Activated T-cell treated with anti-CD3 and anti-CD28 coated beads, Interleukin-2, amount 50 U/mL, for 24 hours (primary cell): ENCODE results near the gene PAGR1.
A peak's percentile ranks its signal among the peaks of the same experiment; 100 is the strongest.
"Not testable (repeated sequence)": the region's sequence is repeated elsewhere in the genome, so short reads cannot be mapped to it uniquely, and the experiment has no call there.

ENCODE experiments used
- DNase-seq: peaks from one replicate; pipeline ENCODE4 v3.0.0-alpha.2; 2020
- H3K27ac Mint-ChIP-seq: 2 replicates; pipeline ENCODE4 v1.8.0; 2020; ENCODE audit warnings: mild to moderate bottlenecking, mixed read lengths
- H3K27me3 Mint-ChIP-seq: 2 replicates; pipeline ENCODE4 v1.8.0; 2020; ENCODE audit warnings: mixed read lengths
- H3K36me3 Mint-ChIP-seq: 2 replicates; pipeline ENCODE4 v1.8.0; 2020; ENCODE audit warnings: low read depth, mixed read lengths
- H3K4me1 Mint-ChIP-seq: 2 replicates; pipeline ENCODE4 v1.8.0; 2020; ENCODE audit warnings: low read depth, mixed read lengths
- H3K4me3 Mint-ChIP-seq: 2 replicates; pipeline ENCODE4 v1.8.0; 2020; ENCODE audit warnings: mild to moderate bottlenecking, moderate library complexity, mixed read lengths
- H3K9me3 Mint-ChIP-seq: 2 replicates; pipeline ENCODE4 v1.8.0; 2020; ENCODE audit warnings: mixed read lengths

The PAGR1 gene

GRCh38 chr16:29852654-29853053, 36.7 kb downstream of the PAGR1 start:
- no peaks in the 10 kb centered on the region for H3K27me3 Mint-ChIP-seq
- H3K9me3 Mint-ChIP-seq, result no peaks in the 10 kb centered on the region
- no peak overlapping the region for H3K4me3 Mint-ChIP-seq
- no peak for DNase-seq
- peaks cover 18% of the 10 kb centered on the region for H3K36me3 Mint-ChIP-seq
- no peak overlapping the region for H3K27ac Mint-ChIP-seq
- H3K4me1 Mint-ChIP-seq, result peaks cover 7% of the 10 kb centered on the region

- peaks cover 3% of the 10 kb centered on the region for H3K4me1 Mint-ChIP-seq
- no peaks in the 10 kb centered on the region for H3K9me3 Mint-ChIP-seq
- H3K27ac Mint-ChIP-seq, result no peak overlapping the region
- no peak for DNase-seq
- H3K4me3 Mint-ChIP-seq, result no peak overlapping the region
- H3K36me3 Mint-ChIP-seq, result peaks cover 23% of the 10 kb centered on the region
- H3K27me3 Mint-ChIP-seq, result no peaks in the 10 kb centered on the region
Observed at GRCh38 chr16:29854520-29855100, 38.7 kb downstream of the PAGR1 start.

- peaks cover 20% of the 10 kb centered on the region for H3K4me1 Mint-ChIP-seq
- H3K4me3 Mint-ChIP-seq, result no peak overlapping the region
- H3K27ac Mint-ChIP-seq, result peak overlapping the region; percentile 37
- H3K9me3 Mint-ChIP-seq, result no peaks in the 10 kb centered on the region
- H3K36me3 Mint-ChIP-seq, result peaks cover 40% of the 10 kb centered on the region
- no peak for DNase-seq
- H3K27me3 Mint-ChIP-seq, result no peaks in the 10 kb centered on the region
Observed at GRCh38 chr16:29857133-29857760, 41.3 kb downstream of the PAGR1 start.

- Mint-ChIP-seq H3K9me3 (no peaks in the 10 kb centered on the region), H3K4me3 (no peak overlapping the region), H3K36me3 (peaks cover 44% of the 10 kb centered on the region), H3K4me1 (peaks cover 20% of the 10 kb centered on the region), H3K27me3 (no peaks in the 10 kb centered on the region), H3K27ac (no peak overlapping the region)
- DNase-seq, result no peak
Observed at GRCh38 chr16:29858149-29858849, 42.3 kb downstream of the PAGR1 start.

GRCh38 chr16:29858974-29859373, 43.0 kb downstream of the PAGR1 start:
- no peak for DNase-seq
- Mint-ChIP-seq H3K9me3 (no peaks in the 10 kb centered on the region), H3K27ac (no peak overlapping the region), H3K36me3 (peaks cover 44% of the 10 kb centered on the region), H3K4me1 (peaks cover 23% of the 10 kb centered on the region), H3K27me3 (no peaks in the 10 kb centered on the region), H3K4me3 (no peak overlapping the region)

- Mint-ChIP-seq H3K36me3 (peaks cover 44% of the 10 kb centered on the region), H3K27me3 (no peaks in the 10 kb centered on the region), H3K4me3 (no peak overlapping the region), H3K27ac (no peak overlapping the region), H3K4me1 (peaks cover 23% of the 10 kb centered on the region), H3K9me3 (no peaks in the 10 kb centered on the region)
- DNase-seq, result no peak
Observed at GRCh38 chr16:29860218-29860617, 44.3 kb downstream of the PAGR1 start.

GRCh38 chr16:29862383-29862883, 46.5 kb downstream of the PAGR1 start:
- H3K27me3 Mint-ChIP-seq, result no peaks in the 10 kb centered on the region
- peaks cover 23% of the 10 kb centered on the region for H3K4me1 Mint-ChIP-seq
- no peaks in the 10 kb centered on the region for H3K9me3 Mint-ChIP-seq
- H3K4me3 Mint-ChIP-seq, result peak overlapping the region; percentile 88
- H3K36me3 Mint-ChIP-seq, result peaks cover 41% of the 10 kb centered on the region
- peak overlapping the region; percentile 100 for H3K27ac Mint-ChIP-seq
- no peak for DNase-seq

GRCh38 chr16:29862884-29863668, 47.1 kb downstream of the PAGR1 start, which contains the start of gene CDIPT:
Gene CDIPT, minus strand, starts transcription at chr16:29863226. Its CDS starts 369 bp downstream, at chr16:29862857.
- H3K27ac Mint-ChIP-seq, result peak within 1 kb of the TSS; percentile 100
- peak within 1 kb of the TSS; percentile 88 for H3K4me3 Mint-ChIP-seq
- DNase-seq, result peak; percentile 93
- H3K4me1 Mint-ChIP-seq, result peaks cover 23% of the 10 kb centered on the region
- H3K9me3 Mint-ChIP-seq, result no peaks in the 10 kb centered on the region
- H3K27me3 Mint-ChIP-seq, result no peaks in the 10 kb centered on the region
- H3K36me3 Mint-ChIP-seq, result peaks cover 36% of the 10 kb centered on the region

- Mint-ChIP-seq H3K27me3 (no peaks in the 10 kb centered on the region), H3K36me3 (peaks cover 31% of the 10 kb centered on the region), H3K4me1 (peaks cover 21% of the 10 kb centered on the region), H3K9me3 (no peaks in the 10 kb centered on the region), H3K27ac (peak overlapping the region; percentile 100), H3K4me3 (peak overlapping the region; percentile 88)
- DNase-seq, result no peak
Observed at GRCh38 chr16:29863669-29863984, 47.7 kb downstream of the PAGR1 start.

- H3K9me3 Mint-ChIP-seq, result no peaks in the 10 kb centered on the region
- no peaks in the 10 kb centered on the region for H3K27me3 Mint-ChIP-seq
- H3K27ac Mint-ChIP-seq, result no peak overlapping the region
- H3K4me3 Mint-ChIP-seq, result no peak overlapping the region
- H3K4me1 Mint-ChIP-seq, result peaks cover 21% of the 10 kb centered on the region
- DNase-seq, result no peak
- peaks cover 25% of the 10 kb centered on the region for H3K36me3 Mint-ChIP-seq
Observed at GRCh38 chr16:29864205-29864604, 48.3 kb downstream of the PAGR1 start.

GRCh38 chr16:29868396-29869009, 52.6 kb downstream of the PAGR1 start:
- DNase-seq, result no peak
- H3K9me3 Mint-ChIP-seq, result no peaks in the 10 kb centered on the region
- H3K36me3 Mint-ChIP-seq, result no peaks in the 10 kb centered on the region
- no peaks in the 10 kb centered on the region for H3K27me3 Mint-ChIP-seq
- no peak overlapping the region for H3K27ac Mint-ChIP-seq
- H3K4me1 Mint-ChIP-seq, result peaks cover 3% of the 10 kb centered on the region
- no peak overlapping the region for H3K4me3 Mint-ChIP-seq

GRCh38 chr16:29869067-29869466, 53.1 kb downstream of the PAGR1 start:
- not testable (repeated sequence) for H3K4me3 Mint-ChIP-seq, H3K27ac Mint-ChIP-seq, H3K27me3 Mint-ChIP-seq, H3K4me1 Mint-ChIP-seq, H3K36me3 Mint-ChIP-seq, DNase-seq, H3K9me3 Mint-ChIP-seq
